Measurements from ENCODE around the gene KCNMA1. TPM values are rescaled to one million over a fixed set of nuclear protein-coding genes. Genes with fewer than 3 reads are reported as not detected.

Gene KCNMA1
- total and polyA plus RNA-seq, 3 donors from 2014 or later = 13.6 to 36.1 (median 24.7) TPM

DNA sequence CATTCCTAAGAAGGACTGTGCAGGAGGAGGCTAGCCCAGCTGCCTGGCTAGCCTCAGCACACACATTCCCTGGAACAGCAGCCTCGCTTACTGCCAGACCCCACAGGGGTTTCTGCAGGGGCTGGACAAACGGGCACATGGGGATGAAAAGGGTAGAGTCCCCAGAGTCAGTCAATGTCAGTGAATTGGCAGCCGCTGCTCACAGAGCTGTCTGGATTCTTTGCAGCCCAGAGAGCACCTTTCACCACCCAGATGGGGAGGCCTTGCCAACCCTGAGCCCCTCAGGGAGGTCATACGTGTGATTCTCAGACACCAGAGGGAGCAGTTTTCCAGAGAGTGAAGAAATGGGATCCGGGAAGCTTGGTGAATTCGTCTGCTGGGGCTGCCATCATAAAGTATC is 143.3 kb downstream of the KCNMA1 start:
- 72 to 80% methylated on average over 6 of the region's 6 CpGs for WGBS, 2 donors
- TF ChIP-seq POLR2A (IDR thresholded peaks at IDR 0.05) = no peak
- TF ChIP-seq, protein P1, sequence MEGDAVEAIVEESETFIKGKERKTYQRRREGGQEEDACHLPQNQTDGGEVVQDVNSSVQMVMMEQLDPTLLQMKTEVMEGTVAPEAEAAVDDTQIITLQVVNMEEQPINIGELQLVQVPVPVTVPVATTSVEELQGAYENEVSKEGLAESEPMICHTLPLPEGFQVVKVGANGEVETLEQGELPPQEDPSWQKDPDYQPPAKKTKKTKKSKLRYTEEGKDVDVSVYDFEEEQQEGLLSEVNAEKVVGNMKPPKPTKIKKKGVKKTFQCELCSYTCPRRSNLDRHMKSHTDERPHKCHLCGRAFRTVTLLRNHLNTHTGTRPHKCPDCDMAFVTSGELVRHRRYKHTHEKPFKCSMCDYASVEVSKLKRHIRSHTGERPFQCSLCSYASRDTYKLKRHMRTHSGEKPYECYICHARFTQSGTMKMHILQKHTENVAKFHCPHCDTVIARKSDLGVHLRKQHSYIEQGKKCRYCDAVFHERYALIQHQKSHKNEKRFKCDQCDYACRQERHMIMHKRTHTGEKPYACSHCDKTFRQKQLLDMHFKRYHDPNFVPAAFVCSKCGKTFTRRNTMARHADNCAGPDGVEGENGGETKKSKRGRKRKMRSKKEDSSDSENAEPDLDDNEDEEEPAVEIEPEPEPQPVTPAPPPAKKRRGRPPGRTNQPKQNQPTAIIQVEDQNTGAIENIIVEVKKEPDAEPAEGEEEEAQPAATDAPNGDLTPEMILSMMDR (IDR thresholded peaks at IDR 0.05) = no peak
- Histone ChIP-seq H3K36me3 (ENCODE audit: low read depth, missing control alignments) (no peaks in the 10 kb centered on the region), H3K27me3 (no peaks in the 10 kb centered on the region), H3K4me1 (peaks cover 3% of the 10 kb centered on the region), H3K4me3 (no peak overlapping the region), H3K9me3 (no peaks in the 10 kb centered on the region), H3K27ac (no peak overlapping the region)
- intact Hi-C loops (cut with DNase I; ENCODE audit: low total_unique reads) = no loop called here
- no peak for DNase-seq

DNA sequence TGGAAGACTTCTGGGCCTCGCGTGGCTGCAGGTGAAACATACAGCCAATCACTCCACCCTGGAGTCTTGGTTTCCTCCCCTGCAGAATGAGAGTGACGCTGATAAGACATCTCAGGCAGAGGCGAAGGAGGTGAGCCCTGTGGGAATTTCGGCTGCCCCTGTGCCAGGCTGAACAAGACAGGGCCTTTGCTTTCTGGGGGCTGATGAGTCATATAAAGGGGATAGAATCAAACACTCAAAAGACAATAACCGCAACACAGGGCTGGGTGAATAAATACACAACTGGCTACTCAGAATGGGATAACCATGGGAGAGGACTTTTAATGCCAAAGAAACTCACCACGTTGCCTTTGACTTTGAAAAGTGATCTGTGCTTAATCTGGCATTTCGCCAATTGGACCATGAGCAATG is 143.8 kb downstream of the KCNMA1 start:
- Histone ChIP-seq H3K27ac (no peak overlapping the region), H3K4me1 (peaks cover 3% of the 10 kb centered on the region), H3K36me3 (ENCODE audit: low read depth, missing control alignments) (no peaks in the 10 kb centered on the region), H3K9me3 (no peaks in the 10 kb centered on the region), H3K4me3 (no peak overlapping the region), H3K27me3 (no peaks in the 10 kb centered on the region)
- DNase-seq = no peak
- TF ChIP-seq, protein P1 (IDR thresholded peaks at IDR 0.05) = no peak
- no peak for TF ChIP-seq POLR2A (IDR thresholded peaks at IDR 0.05)
- whole genome bisulfite sequencing, 2 donors = 75 to 80% methylated on average over 8 of the region's 8 CpGs
- intact Hi-C loops (cut with DNase I; ENCODE audit: low total_unique reads) = no loop called here

- 86 to 88% methylated on average over 8 to 12 of the region's 13 CpGs for WGBS, 2 donors
- H3K4me1 ChIP-seq = peaks cover 3% of the 10 kb centered on the region
These were observed 144.3 kb downstream of the KCNMA1 start for GRCh38 chr10:77493239-77493806.

DNA sequence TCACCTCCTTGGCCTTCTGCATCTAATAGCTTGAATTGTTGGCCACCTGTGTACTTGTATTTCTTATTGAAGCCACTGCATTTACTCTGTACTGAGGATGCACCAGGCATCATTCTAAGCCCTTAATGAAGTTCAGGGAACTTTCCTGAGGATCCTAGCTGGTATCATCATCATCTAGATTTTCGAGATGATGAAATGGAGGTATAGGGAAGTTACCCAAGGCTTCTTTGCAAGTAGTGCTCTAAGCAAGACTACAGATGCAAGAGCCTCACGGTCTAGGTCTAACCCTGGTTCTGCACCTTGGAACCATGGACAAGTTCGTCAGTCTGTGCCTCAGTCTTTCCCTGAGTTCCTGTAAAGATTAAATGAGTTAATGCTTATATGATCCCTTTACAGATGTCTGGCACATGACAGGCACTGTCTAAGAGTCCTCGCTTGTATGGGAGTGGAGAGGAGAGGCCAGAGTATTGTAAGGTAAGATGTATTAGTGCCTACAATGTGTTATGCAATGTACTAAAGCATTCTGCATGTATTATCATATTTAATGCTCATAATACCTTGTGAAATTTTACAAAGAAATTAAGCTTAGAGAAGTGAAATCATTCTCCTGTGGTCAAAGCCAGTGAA is 145.1 kb downstream of the KCNMA1 start:
- no peaks in the 10 kb centered on the region for H3K36me3 ChIP-seq (ENCODE audit: low read depth, missing control alignments)
- TF ChIP-seq POLR2A (IDR thresholded peaks at IDR 0.05) = no peak
- TF ChIP-seq, protein P1 (IDR thresholded peaks at IDR 0.05) = no peak
- no peak overlapping the region for H3K27ac ChIP-seq
- no peaks in the 10 kb centered on the region for H3K27me3 ChIP-seq
- intact Hi-C loops (cut with DNase I; ENCODE audit: low total_unique reads) = no loop called here
- H3K4me1 ChIP-seq = no peaks in the 10 kb centered on the region
- no peak for DNase-seq
- WGBS, 2 donors = 88 to 92% methylated on average over 4 of the region's 4 CpGs
- H3K4me3 ChIP-seq = no peak overlapping the region
- H3K9me3 ChIP-seq = no peaks in the 10 kb centered on the region

More at GRCh38 chr10:77493239-77493806, 144.3 kb downstream of the KCNMA1 start:
- Histone ChIP-seq H3K27ac (no peak overlapping the region), H3K36me3 (ENCODE audit: low read depth, missing control alignments) (no peaks in the 10 kb centered on the region), H3K4me3 (no peak overlapping the region), H3K27me3 (no peaks in the 10 kb centered on the region), H3K9me3 (no peaks in the 10 kb centered on the region)
- DNase-seq = no peak
- TF ChIP-seq, protein P1 (IDR thresholded peaks at IDR 0.05) = no peak
- TF ChIP-seq POLR2A (IDR thresholded peaks at IDR 0.05) = no peak
- intact Hi-C loops (cut with DNase I; ENCODE audit: low total_unique reads) = no loop called here
